GM20431 (cell line): ENCODE data around the gene SRSF1.

Source experiments
- in situ Hi-C: fragments of 300-500 bp; cut with MseI, MboI; formaldehyde crosslinking; loops from one replicate; pipeline ENCODE4 v1.15.0; 2020; ENCODE audit warnings: low sequenced_read_pairs; ENCODE audit not compliant: unreplicated experiment

Gene SRSF1

GRCh38 chr17:58019521-58019920 lies 12.5 kb upstream of the SRSF1 start:
- in situ Hi-C loops: no loop called here

DNA sequence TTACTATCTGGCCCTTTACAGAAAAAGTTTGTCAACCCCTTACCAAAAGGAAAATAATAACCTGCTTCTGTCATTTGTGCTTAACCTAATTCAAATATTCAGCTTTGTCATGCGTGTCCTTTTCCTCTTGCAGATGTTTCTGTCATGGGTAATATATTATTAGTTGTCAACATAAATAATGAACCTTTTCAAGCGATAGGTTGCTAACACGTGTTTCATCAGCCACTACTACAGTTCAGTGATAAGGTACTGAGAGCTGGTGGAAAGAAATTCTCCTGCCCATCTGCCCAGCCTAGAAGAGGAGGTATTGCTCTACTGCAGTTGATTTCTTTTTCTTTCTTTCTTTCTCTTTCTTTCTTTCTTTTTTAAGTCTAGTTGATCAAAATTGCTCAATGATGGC lies 12.0 kb upstream of the SRSF1 start:
- in situ Hi-C loops: no loop called here

DNA sequence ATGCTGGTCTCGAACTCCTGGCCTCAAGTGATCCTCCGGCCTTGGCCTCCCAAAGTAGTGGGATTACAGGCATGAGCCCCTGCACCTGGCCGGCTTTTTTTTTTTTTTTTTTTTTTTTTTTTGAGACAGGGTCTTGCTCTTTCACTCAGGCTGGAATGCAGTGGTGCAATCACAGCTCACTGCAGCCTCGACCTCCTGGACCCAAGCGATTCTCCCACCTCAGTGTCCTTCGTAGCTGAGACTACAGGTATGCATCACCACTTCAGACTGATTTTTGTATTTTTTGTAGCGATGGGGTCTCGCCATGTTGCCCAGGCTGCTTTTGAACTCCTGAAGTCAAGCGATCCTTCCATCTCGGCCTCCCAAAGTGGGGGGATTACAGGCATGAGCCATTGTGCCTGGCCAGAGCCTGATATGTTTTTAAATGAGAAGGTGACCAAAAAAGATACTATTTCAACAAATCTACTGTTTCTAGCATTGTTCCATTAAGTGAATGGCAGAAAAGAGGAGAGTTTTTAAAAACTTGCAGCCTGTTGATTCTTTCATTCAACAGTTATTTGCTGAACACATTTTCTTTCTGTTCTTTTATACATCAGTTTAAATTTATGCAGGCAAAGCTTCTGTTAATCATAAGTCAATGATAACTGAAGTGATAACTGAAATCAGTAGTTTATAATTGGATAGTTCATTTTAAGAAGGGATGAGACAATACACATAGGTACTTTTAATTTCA lies 3.2 kb upstream of the SRSF1 start:
- in situ Hi-C loops: no loop called here

- in situ Hi-C loops: no loop called here
These were observed 998 bp upstream of the SRSF1 start for GRCh38 chr17:58007781-58008706.

- in situ Hi-C loops: no loop called here
These were observed 504 bp downstream of the SRSF1 start for GRCh38 chr17:58006560-58006923.

DNA sequence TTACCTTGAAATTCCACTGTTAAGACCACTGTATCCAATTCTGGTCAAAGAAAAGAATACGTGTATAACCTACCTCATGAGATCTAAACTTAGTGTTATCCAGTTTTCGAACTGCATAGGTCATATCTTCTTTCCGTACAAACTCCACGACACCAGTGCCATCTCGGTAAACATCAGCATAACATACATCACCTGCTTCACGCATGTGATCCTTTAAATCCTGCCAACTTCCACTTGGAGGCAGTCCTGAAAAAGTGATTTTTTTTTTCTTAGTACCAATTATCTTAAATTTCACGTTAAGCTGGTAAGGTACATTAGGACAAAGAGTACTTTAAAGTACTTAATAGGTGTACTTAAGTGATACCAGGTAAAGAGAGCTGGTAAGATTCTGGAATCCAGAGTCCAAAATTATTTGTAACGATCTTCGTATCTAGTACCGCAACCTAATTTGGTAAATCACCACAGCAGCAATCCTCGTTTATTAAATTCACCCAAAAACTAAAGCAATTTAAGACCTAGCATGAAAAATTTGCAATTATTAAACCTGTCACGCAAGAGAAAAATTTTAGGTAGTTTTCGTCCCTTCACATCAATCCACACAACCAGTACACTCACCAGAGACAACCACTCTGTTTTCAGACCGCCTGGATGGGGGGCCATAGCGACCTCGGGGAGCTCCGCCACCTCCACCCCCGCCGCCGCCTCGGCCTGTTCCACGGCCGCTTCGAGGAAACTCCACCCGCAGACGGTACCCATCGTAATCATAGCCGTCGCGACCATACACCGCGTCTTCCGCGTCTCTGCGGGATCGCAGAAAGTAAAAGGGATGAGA lies 1.1 kb downstream of the SRSF1 start:
- in situ Hi-C loops: no loop called here

DNA sequence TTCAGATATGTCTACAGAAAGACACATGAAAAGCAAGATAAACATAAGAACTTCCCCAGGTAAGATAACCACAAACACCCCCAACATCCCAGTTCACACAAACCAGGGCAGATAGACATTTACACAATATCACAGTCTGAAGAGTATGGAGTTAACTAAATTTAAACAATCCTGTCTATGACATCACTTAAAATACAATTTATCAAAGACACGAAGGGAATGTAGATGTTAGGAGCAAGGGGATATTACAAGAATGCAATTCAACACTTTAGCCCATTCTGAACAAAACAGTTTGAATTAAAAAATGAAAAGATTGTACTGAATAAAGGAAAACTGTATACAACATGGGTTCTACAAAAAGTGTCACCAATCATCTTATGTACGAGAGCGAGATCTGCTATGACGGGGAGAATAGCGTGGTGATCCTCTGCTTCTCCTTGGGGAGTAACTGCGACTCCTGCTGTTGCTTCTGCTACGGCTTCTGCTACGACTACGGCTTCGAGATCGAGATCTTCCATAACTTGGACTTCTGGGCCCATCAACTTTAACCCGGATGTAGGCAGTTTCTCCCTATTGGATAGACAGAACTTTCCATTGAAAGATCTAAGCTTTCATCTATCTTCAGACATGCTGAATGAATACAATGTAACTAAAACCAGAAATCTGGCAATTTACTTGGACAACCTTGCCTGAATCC lies 1.9 kb downstream of the SRSF1 start:
- in situ Hi-C loops: no loop called here

DNA sequence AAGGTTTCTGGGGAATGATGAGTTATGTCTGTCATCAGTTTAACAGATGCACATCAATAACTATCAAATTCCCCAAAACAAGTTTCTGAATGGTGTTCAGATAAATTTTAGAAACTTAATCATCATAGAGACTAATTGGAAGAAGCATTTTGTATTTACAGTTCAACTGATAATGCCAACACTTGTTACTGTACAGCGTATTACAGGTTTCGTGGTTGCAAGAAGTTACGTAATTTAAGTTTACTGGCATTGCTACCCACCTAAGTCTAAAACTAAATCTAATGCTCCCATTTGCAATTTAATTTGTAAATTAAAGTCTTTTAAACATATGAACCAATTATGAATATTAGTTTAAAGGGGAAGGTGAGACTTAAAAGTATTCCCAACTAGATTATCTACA lies 3.0 kb downstream of the SRSF1 start:
- in situ Hi-C loops: no loop called here

GRCh38 chr17:58002973-58003372 lies 4.1 kb downstream of the SRSF1 start:
- in situ Hi-C loops: no loop called here

DNA sequence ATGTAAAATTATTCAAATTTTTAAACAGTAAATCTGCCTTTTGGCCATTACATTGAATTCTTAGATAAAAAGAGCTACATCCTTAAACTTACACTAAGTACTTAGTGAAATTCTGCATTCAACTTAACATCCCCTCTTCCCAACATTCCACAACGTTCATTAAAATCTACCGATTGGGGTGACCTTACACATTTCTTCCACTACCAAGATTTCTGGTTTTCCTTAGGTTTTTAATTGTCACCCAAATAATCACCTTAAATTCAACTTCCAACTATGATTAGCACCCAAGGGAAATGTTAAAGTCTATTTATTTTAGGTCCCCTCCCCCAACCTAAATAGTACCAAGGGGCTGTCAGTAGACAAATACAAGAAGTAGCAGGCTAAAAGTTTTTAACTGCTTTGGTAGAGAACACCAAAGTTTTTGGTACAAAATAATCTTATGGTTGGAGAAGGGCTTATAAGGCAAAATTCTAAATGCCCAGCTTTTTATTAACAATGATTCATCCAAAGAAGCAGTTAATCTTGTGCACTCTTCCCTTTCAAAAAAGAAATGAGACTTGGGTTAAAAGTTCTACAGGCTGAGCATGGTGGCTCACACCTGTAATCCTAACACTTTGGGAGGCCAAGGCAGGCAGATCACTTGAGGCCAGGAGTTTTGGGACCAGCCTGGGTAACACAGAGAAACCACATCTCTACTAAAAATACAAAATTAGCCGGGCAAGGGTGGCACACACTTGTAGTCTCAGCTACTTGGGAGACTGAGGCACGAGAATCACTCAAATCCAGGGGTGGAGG lies 4.7 kb downstream of the SRSF1 start:
- in situ Hi-C loops: no loop called here

- in situ Hi-C loops: no loop called here
These were observed 5.5 kb downstream of the SRSF1 start for GRCh38 chr17:58001461-58002124.

GRCh38 chr17:57999496-58000017 lies 7.5 kb downstream of the SRSF1 start:
- in situ Hi-C loops: loop anchor here (10.0 kb wide), 1 partner anchor 145 kb away; the partner anchor contains the start of gene MRPS23

DNA sequence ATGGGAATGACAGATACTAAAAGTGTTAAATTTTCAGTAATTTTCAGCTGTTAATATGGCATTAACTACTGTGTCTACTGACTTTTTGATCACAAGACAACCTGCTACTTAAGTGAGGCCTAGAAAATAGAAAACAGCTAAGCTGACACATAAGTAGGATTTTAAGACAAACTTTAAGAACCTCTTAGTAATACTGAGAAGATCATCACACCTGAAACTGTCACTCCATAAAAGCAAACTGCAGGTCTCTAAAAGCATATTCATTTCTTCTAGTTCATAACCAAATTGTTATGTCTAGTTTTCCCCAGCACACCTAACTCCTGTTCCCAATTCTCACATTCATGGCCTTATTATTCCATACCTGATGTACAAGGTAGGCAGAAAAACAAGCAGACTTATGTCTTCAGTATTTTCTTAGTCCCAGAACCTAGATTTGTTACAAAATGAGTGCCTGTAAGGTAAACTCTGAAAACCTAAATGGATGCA lies 8.0 kb downstream of the SRSF1 start:
- in situ Hi-C loops: loop anchor here (10.0 kb wide), 1 partner anchor 144 kb away; the partner anchor contains the start of gene MRPS23

- in situ Hi-C loops: loop anchor here (10.0 kb wide), 1 partner anchor 142 kb away; the partner anchor contains the start of gene MRPS23
These were observed 9.8 kb downstream of the SRSF1 start for GRCh38 chr17:57997085-57997809.

DNA sequence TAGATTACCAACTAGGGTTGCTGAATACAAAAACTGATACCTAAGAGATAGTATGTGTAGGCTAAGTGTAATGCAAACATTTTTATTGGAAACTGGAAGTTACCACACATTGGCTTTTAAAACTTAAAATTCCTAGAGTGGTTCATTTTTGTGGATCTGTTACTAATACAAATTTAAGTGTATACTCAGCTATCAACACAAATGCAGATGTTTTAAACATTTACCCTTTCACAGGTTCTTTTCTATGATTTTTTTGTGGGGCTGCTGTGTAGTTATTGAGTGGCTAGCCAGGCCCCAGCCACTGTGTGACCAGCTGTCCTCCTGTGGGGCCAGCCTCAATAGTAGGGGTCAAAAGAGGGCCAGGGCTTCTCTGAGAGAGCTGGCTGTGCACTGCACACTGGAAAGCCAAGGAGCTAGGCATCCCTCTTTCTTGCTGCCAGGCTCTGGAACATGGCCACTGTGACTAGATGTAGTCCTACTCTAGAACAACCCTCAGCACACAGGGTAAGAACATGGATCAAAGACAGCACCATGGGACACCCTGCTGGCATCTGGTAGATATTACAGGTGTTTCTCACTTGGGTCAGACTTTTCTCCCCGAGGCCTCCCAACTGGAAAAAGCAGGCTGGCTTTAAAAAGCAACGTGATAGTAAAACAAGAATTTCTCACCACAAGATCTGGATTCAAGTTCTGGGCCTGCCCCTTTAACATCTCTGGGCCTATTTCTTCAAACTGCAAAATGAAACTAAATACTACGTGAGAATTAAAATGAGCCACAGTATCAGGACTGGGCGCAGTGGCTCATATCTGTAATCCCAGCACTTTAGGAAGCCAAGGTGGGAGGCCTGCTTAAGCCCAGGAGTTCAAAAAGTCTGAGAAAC lies 11.7 kb downstream of the SRSF1 start:
- in situ Hi-C loops: loop anchor here (10.0 kb wide), 1 partner anchor 141 kb away; the partner anchor contains the start of gene MRPS23

GRCh38 chr17:57994436-57994835 lies 12.6 kb downstream of the SRSF1 start:
- in situ Hi-C loops: loop anchor here (10.0 kb wide), 1 partner anchor 140 kb away; the partner anchor contains the start of gene MRPS23
